Measurements from ENCODE around the gene LIMK2.

LIMK2 gene

GRCh38 chr22:31269892-31270579, 57.9 kb downstream of the LIMK2 start:
- TF ChIP-seq CTCF (conservative IDR thresholded peaks at IDR 0.05) (no peak), ZFX (IDR thresholded peaks at IDR 0.05) (no peak)
- H3K27ac ChIP-seq, result peak overlapping the region; percentile 15

- TF ChIP-seq ZFX (IDR thresholded peaks at IDR 0.05), result no peak
- TF ChIP-seq CTCF (conservative IDR thresholded peaks at IDR 0.05), result no peak
- no peak overlapping the region for H3K27ac ChIP-seq
These were observed 58.9 kb downstream of the LIMK2 start for GRCh38 chr22:31271026-31271425.

GRCh38 chr22:31271485-31271884, 59.4 kb downstream of the LIMK2 start:
- no peak for TF ChIP-seq ZFX (IDR thresholded peaks at IDR 0.05)
- no peak for TF ChIP-seq CTCF (conservative IDR thresholded peaks at IDR 0.05)
- no peak overlapping the region for H3K27ac ChIP-seq

- TF ChIP-seq CTCF (conservative IDR thresholded peaks at IDR 0.05) (peak; percentile 85), ZFX (IDR thresholded peaks at IDR 0.05) (no peak)
- H3K27ac ChIP-seq, result no peak overlapping the region; the same call in 1 of the 2 replicates
These were observed 60.7 kb downstream of the LIMK2 start for GRCh38 chr22:31272522-31273446.

- TF ChIP-seq ZFX (IDR thresholded peaks at IDR 0.05), result no peak
- no peak for TF ChIP-seq CTCF (conservative IDR thresholded peaks at IDR 0.05)
- peak overlapping the region; percentile 34 for H3K27ac ChIP-seq
These were observed 61.9 kb downstream of the LIMK2 start for GRCh38 chr22:31274017-31274416.

- TF ChIP-seq ZFX (IDR thresholded peaks at IDR 0.05) (no peak), CTCF (conservative IDR thresholded peaks at IDR 0.05) (no peak)
- H3K27ac ChIP-seq, result peak overlapping the region; percentile 34
These were observed 62.9 kb downstream of the LIMK2 start for GRCh38 chr22:31275018-31275417.

- H3K27ac ChIP-seq, result peak overlapping the region; percentile 30; the same call in 1 of the 2 replicates
- TF ChIP-seq ZFX (IDR thresholded peaks at IDR 0.05), result no peak
- no peak for TF ChIP-seq CTCF (conservative IDR thresholded peaks at IDR 0.05)
These were observed 63.5 kb downstream of the LIMK2 start for GRCh38 chr22:31275576-31275975.

All from C4-2B (cell line).